ENCODE measurements around the gene CAMKK2. TPM values are rescaled to one million over a fixed set of nuclear protein-coding genes. Genes with fewer than 3 reads are reported as not detected.

The CAMKK2 gene
- total and polyA plus RNA-seq, 4 donors = 10.5 to 26.0 (median 20.5) TPM

DNA sequence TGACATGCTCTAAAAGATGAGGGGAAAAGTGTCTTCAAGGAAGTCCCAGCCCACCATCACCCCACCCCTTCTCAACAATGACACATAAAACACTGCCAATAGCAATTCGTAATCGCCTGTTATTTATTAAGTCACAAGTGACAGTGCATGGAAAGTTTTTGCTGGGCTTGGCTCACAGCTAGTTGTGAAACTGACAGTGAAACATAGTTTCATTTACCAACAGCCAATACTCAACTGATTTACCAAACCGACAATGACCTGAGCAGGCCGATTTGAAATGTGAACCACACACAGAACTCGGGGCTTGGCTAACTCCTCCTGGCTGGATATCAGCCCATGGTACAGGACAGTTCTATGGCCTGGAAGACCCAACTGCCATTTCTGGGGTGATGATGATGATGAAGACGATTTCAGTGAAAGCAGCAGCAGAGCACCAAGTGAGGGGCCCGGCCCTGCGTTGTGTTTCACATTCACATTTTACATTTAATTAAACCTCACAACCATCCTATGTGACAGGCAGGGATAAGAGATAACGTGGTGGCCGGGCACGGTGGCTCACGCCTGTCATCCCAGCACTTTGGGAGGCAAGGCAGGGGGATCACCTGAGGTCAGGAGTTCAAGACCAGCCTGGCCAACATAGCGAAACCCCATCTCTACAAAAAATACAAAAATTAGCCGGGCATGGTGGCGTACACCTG is 42.7 kb downstream of the CAMKK2 start:
- Histone ChIP-seq H3K27ac (ENCODE audit: low read depth in 1 of 2, low read length in 2 of 2) (no peak overlapping the region), H3K27me3 (ENCODE audit: control insufficient read depth in 4 of 4, insufficient read depth in 4 of 4, low read length in 3 of 4) (no peaks in the 10 kb centered on the region), H3K9ac (ENCODE audit: low read depth in 1 of 2, low read length in 2 of 2) (no peak overlapping the region), H3K4me3 (ENCODE audit: low read depth in 1 of 3, low read length in 3 of 3) (no peak overlapping the region), H3K9me3 (ENCODE audit: control insufficient read depth in 4 of 4, low read length in 3 of 4) (no peaks in the 10 kb centered on the region), H3K36me3 (ENCODE audit: control insufficient read depth in 4 of 4, insufficient read depth in 3 of 4, low read depth in 1 of 4, low read length in 3 of 4) (peaks cover 9 to 68% (median 46%) of the 10 kb centered on the region in 4 donors), H3K4me1 (ENCODE audit: control insufficient read depth in 4 of 4, insufficient read depth in 4 of 4, low read length in 3 of 4) (no peaks in the 10 kb centered on the region)
- WGBS = 96% methylated on average over 15 of the region's 15 CpGs
- TF ChIP-seq JUND (IDR thresholded peaks at IDR 0.05) (no peak), HNF4A (conservative IDR thresholded peaks at IDR 0.05) (no peak), RXRA (IDR thresholded peaks at IDR 0.05) (no peak), TAF1 (conservative IDR thresholded peaks at IDR 0.05) (no peak), HNF4G (IDR thresholded peaks at IDR 0.05) (no peak), NR2F2 (IDR thresholded peaks at IDR 0.05) (no peak), FOXA2 (IDR thresholded peaks at IDR 0.05) (no peak), YY1 (IDR thresholded peaks at IDR 0.05) (no peak)
- TF ChIP-seq, protein P1, sequence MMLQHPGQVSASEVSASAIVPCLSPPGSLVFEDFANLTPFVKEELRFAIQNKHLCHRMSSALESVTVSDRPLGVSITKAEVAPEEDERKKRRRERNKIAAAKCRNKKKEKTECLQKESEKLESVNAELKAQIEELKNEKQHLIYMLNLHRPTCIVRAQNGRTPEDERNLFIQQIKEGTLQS (IDR thresholded peaks at IDR 0.05) = no peak
- TF ChIP-seq, protein P2, sequence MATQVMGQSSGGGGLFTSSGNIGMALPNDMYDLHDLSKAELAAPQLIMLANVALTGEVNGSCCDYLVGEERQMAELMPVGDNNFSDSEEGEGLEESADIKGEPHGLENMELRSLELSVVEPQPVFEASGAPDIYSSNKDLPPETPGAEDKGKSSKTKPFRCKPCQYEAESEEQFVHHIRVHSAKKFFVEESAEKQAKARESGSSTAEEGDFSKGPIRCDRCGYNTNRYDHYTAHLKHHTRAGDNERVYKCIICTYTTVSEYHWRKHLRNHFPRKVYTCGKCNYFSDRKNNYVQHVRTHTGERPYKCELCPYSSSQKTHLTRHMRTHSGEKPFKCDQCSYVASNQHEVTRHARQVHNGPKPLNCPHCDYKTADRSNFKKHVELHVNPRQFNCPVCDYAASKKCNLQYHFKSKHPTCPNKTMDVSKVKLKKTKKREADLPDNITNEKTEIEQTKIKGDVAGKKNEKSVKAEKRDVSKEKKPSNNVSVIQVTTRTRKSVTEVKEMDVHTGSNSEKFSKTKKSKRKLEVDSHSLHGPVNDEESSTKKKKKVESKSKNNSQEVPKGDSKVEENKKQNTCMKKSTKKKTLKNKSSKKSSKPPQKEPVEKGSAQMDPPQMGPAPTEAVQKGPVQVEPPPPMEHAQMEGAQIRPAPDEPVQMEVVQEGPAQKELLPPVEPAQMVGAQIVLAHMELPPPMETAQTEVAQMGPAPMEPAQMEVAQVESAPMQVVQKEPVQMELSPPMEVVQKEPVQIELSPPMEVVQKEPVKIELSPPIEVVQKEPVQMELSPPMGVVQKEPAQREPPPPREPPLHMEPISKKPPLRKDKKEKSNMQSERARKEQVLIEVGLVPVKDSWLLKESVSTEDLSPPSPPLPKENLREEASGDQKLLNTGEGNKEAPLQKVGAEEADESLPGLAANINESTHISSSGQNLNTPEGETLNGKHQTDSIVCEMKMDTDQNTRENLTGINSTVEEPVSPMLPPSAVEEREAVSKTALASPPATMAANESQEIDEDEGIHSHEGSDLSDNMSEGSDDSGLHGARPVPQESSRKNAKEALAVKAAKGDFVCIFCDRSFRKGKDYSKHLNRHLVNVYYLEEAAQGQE (IDR thresholded peaks at IDR 0.05) = no peak
- TF ChIP-seq, protein P3, sequence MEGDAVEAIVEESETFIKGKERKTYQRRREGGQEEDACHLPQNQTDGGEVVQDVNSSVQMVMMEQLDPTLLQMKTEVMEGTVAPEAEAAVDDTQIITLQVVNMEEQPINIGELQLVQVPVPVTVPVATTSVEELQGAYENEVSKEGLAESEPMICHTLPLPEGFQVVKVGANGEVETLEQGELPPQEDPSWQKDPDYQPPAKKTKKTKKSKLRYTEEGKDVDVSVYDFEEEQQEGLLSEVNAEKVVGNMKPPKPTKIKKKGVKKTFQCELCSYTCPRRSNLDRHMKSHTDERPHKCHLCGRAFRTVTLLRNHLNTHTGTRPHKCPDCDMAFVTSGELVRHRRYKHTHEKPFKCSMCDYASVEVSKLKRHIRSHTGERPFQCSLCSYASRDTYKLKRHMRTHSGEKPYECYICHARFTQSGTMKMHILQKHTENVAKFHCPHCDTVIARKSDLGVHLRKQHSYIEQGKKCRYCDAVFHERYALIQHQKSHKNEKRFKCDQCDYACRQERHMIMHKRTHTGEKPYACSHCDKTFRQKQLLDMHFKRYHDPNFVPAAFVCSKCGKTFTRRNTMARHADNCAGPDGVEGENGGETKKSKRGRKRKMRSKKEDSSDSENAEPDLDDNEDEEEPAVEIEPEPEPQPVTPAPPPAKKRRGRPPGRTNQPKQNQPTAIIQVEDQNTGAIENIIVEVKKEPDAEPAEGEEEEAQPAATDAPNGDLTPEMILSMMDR (IDR thresholded peaks at IDR 0.05; ENCODE audit: low read depth, low read length, missing input control) = no peak
- DNase-seq (ENCODE audit: low spot score) = no peak

DNA sequence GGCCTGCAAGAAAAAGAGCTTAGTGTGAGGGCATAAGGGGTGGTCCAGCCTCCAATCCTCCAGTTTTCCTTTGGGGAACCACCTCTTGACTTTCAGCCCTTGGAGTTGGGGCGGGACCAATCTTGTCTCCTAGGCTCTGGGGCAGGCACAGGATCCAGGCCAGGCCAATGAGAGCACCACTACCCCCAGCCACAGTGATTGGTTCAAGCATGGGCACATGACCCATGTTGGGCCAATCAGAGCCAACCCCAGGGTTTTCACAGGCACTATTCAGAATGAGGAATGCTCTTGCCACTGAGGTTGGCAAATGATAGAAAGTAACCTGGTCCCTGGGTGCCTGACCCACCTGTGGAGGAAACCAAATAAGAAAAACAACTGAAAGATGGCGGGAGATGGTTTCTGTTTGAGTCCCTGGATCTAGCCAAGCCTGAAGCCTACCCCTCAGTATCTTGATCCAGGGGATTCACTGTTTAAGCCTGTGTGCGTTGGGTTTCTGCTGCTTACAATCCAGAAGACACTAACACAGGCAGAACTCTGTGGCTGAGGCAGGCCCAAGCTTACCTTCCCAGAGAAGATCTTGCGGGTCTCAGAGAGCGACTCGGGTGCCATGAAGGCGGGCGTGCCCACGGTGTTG is 43.7 kb downstream of the CAMKK2 start:
- 98% methylated on average over 9 of the region's 9 CpGs for WGBS
- no peak for DNase-seq (ENCODE audit: low spot score)

More for the DNA sequence above, 43.7 kb downstream of the CAMKK2 start:
- peaks cover 11 to 74% (median 53%) of the 10 kb centered on the region in 4 donors for H3K36me3 ChIP-seq (ENCODE audit: control insufficient read depth in 4 of 4, insufficient read depth in 3 of 4, low read depth in 1 of 4, low read length in 3 of 4)
- no peak overlapping the region for H3K4me3 ChIP-seq (ENCODE audit: low read depth in 1 of 3, low read length in 3 of 3)
- no peak for TF ChIP-seq TAF1 (conservative IDR thresholded peaks at IDR 0.05)
- no peak for TF ChIP-seq GABPA (IDR thresholded peaks at IDR 0.05 in 1 of 2, conservative IDR thresholded peaks at IDR 0.05 in 1 of 2)
- TF ChIP-seq YY1 (IDR thresholded peaks at IDR 0.05) = no peak
- TF ChIP-seq, protein P4, sequence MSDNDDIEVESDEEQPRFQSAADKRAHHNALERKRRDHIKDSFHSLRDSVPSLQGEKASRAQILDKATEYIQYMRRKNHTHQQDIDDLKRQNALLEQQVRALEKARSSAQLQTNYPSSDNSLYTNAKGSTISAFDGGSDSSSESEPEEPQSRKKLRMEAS (IDR thresholded peaks at IDR 0.05) = no peak
- TF ChIP-seq HNF4G (IDR thresholded peaks at IDR 0.05) = no peak
- TF ChIP-seq, protein P3 (IDR thresholded peaks at IDR 0.05; ENCODE audit: low read depth, low read length, missing input control) = no peak
- TF ChIP-seq JUND (IDR thresholded peaks at IDR 0.05) = no peak
- no peak for TF ChIP-seq NR2F2 (IDR thresholded peaks at IDR 0.05)
- TF ChIP-seq, protein P5, sequence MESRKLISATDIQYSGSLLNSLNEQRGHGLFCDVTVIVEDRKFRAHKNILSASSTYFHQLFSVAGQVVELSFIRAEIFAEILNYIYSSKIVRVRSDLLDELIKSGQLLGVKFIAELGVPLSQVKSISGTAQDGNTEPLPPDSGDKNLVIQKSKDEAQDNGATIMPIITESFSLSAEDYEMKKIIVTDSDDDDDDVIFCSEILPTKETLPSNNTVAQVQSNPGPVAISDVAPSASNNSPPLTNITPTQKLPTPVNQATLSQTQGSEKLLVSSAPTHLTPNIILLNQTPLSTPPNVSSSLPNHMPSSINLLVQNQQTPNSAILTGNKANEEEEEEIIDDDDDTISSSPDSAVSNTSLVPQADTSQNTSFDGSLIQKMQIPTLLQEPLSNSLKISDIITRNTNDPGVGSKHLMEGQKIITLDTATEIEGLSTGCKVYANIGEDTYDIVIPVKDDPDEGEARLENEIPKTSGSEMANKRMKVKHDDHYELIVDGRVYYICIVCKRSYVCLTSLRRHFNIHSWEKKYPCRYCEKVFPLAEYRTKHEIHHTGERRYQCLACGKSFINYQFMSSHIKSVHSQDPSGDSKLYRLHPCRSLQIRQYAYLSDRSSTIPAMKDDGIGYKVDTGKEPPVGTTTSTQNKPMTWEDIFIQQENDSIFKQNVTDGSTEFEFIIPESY (IDR thresholded peaks at IDR 0.05) = no peak
- TF ChIP-seq, protein P1 (IDR thresholded peaks at IDR 0.05) = no peak
- TF ChIP-seq RXRA (IDR thresholded peaks at IDR 0.05) = no peak
- no peak for TF ChIP-seq FOXA2 (IDR thresholded peaks at IDR 0.05)
- TF ChIP-seq HNF4A (conservative IDR thresholded peaks at IDR 0.05) = no peak
- no peak for TF ChIP-seq FOXA1 (IDR thresholded peaks at IDR 0.05)
- H3K27me3 ChIP-seq (ENCODE audit: control insufficient read depth in 4 of 4, insufficient read depth in 4 of 4, low read length in 3 of 4) = no peaks in the 10 kb centered on the region
- no peaks in the 10 kb centered on the region for H3K9me3 ChIP-seq (ENCODE audit: control insufficient read depth in 4 of 4, low read length in 3 of 4)
- H3K27ac ChIP-seq (ENCODE audit: low read depth in 1 of 2, low read length in 2 of 2) = no peak overlapping the region
- no peak overlapping the region for H3K9ac ChIP-seq (ENCODE audit: low read depth in 1 of 2, low read length in 2 of 2)
- H3K4me1 ChIP-seq (ENCODE audit: control insufficient read depth in 4 of 4, insufficient read depth in 4 of 4, low read length in 3 of 4) = no peaks in the 10 kb centered on the region

All from liver (tissue), 9 donors.